ENCODE results near the gene MALRD1.

Gene MALRD1

GRCh38 chr10:19097151-19097550 is 48.5 kb downstream of the MALRD1 start:
- H3K4me3 ChIP-seq (IDR thresholded peaks at IDR 0.05; ENCODE audit: insufficient read depth, low read depth, low read length), result no peak overlapping the region
- no peaks in the 10 kb centered on the region for H3K27me3 ChIP-seq (ENCODE audit: insufficient read depth, low read depth)
- H3K4me1 ChIP-seq (ENCODE audit: low read depth, poor library complexity, severe bottlenecking), result no peaks in the 10 kb centered on the region
- H3K27ac ChIP-seq, result no peak overlapping the region
- H3K4me2 ChIP-seq, result no peak overlapping the region
- no peak overlapping the region for H2AFZ ChIP-seq (ENCODE audit: low read depth)
- H3K79me2 ChIP-seq (ENCODE audit: insufficient read depth, low read depth), result no peaks in the 10 kb centered on the region
- no peak overlapping the region for H3K9ac ChIP-seq
- H4K20me1 ChIP-seq (ENCODE audit: insufficient read depth), result no peaks in the 10 kb centered on the region
- no peaks in the 10 kb centered on the region for H3K36me3 ChIP-seq (ENCODE audit: insufficient read depth)
- TF ChIP-seq CTCF (conservative IDR thresholded peaks at IDR 0.05; ENCODE audit: low read depth, low read length), result no peak

- Histone ChIP-seq H3K79me2 (ENCODE audit: insufficient read depth, low read depth) (no peaks in the 10 kb centered on the region), H3K9ac (no peak overlapping the region), H3K27ac (no peak overlapping the region), H3K4me3 (IDR thresholded peaks at IDR 0.05; ENCODE audit: insufficient read depth, low read depth, low read length) (no peak overlapping the region), H2AFZ (ENCODE audit: low read depth) (no peak overlapping the region), H3K4me2 (no peak overlapping the region), H3K27me3 (ENCODE audit: insufficient read depth, low read depth) (no peaks in the 10 kb centered on the region), H3K36me3 (ENCODE audit: insufficient read depth) (no peaks in the 10 kb centered on the region), H3K4me1 (ENCODE audit: low read depth, poor library complexity, severe bottlenecking) (no peaks in the 10 kb centered on the region), H4K20me1 (ENCODE audit: insufficient read depth) (no peaks in the 10 kb centered on the region)
- TF ChIP-seq CTCF (conservative IDR thresholded peaks at IDR 0.05; ENCODE audit: low read depth, low read length), result no peak
Measured at GRCh38 chr10:19098803-19099202, 50.2 kb downstream of the MALRD1 start.

- Histone ChIP-seq H3K4me2 (no peak overlapping the region), H3K27ac (no peak overlapping the region), H3K4me1 (ENCODE audit: low read depth, poor library complexity, severe bottlenecking) (no peaks in the 10 kb centered on the region), H2AFZ (ENCODE audit: low read depth) (no peak overlapping the region), H3K36me3 (ENCODE audit: insufficient read depth) (no peaks in the 10 kb centered on the region), H3K9ac (no peak overlapping the region), H3K27me3 (ENCODE audit: insufficient read depth, low read depth) (no peaks in the 10 kb centered on the region), H3K79me2 (ENCODE audit: insufficient read depth, low read depth) (no peaks in the 10 kb centered on the region), H3K4me3 (IDR thresholded peaks at IDR 0.05; ENCODE audit: insufficient read depth, low read depth, low read length) (no peak overlapping the region), H4K20me1 (ENCODE audit: insufficient read depth) (no peaks in the 10 kb centered on the region)
- TF ChIP-seq CTCF (conservative IDR thresholded peaks at IDR 0.05; ENCODE audit: low read depth, low read length), result no peak
Measured at GRCh38 chr10:19107406-19107805, 58.8 kb downstream of the MALRD1 start.

- Histone ChIP-seq H3K4me3 (IDR thresholded peaks at IDR 0.05; ENCODE audit: insufficient read depth, low read depth, low read length) (no peak overlapping the region), H3K9ac (no peak overlapping the region), H3K27me3 (ENCODE audit: insufficient read depth, low read depth) (no peaks in the 10 kb centered on the region), H4K20me1 (ENCODE audit: insufficient read depth) (no peaks in the 10 kb centered on the region), H3K36me3 (ENCODE audit: insufficient read depth) (no peaks in the 10 kb centered on the region), H3K79me2 (ENCODE audit: insufficient read depth, low read depth) (no peaks in the 10 kb centered on the region), H3K4me1 (ENCODE audit: low read depth, poor library complexity, severe bottlenecking) (no peaks in the 10 kb centered on the region), H2AFZ (ENCODE audit: low read depth) (no peak overlapping the region), H3K4me2 (no peak overlapping the region), H3K27ac (no peak overlapping the region)
- TF ChIP-seq CTCF (conservative IDR thresholded peaks at IDR 0.05; ENCODE audit: low read depth, low read length), result no peak
Measured at GRCh38 chr10:19111501-19112267, 63.1 kb downstream of the MALRD1 start.

Data from KMS-11 (cell line).